OCI-LY7 (cell line): ENCODE results near the gene TM2D3. TPM values are rescaled to one million over a fixed set of nuclear protein-coding genes. Genes with fewer than 3 reads are reported as not detected.

Source experiments
- BruUV-seq: library from RNA; stranded (reverse); fragments of 400-500 nt; replicated peaks from 2 replicates; lab custom pipeline; 2021; lab: Mats Ljungman, UMichigan
- CTCF ChIA-PET: fragments of 300-600 bp; sonication (Branson Sonifier 250); formaldehyde crosslinking; loops from one replicate; lab custom pipeline; 2022; ENCODE audit warnings: antibody characterized with exemption; ENCODE audit not compliant: unreplicated experiment; lab: Charles Lee
- POLR2A ChIA-PET: fragments of 300-600 bp; sonication (Branson Sonifier 250); formaldehyde crosslinking; loops from one replicate; lab custom pipeline; 2022; ENCODE audit warnings: antibody characterized with exemption; lab: Charles Lee
- DNase-seq: peaks from one replicate; pipeline ENCODE4 v3.0.0-alpha.2; 2015; ENCODE audit warnings: low spot score
- H2AFZ ChIP-seq: fragments of 200-600 bp; sonication (generic), shearing (Covaris generic); 2 replicates; pipeline ENCODE4 v1.6.1; 2014; ENCODE audit warnings: mild to moderate bottlenecking, antibody characterized with exemption, low read length, moderate library complexity
- H3K27ac ChIP-seq: fragments of 200-600 bp; sonication (generic); 2 replicates; pipeline ENCODE4 v1.5.1; 2014; ENCODE audit warnings: mixed run types, low read depth, mild to moderate bottlenecking, moderate library complexity, low read length, inconsistent platforms; ENCODE audit not compliant: poor library complexity, severe bottlenecking
- H3K36me3 ChIP-seq: fragments of 200-600 bp; sonication (generic); 2 replicates; pipeline ENCODE4 v1.6.1; 2014; ENCODE audit warnings: mild to moderate bottlenecking, antibody characterized with exemption, low read length, moderate library complexity, mixed read lengths; ENCODE audit not compliant: insufficient read depth
- H3K4me1 ChIP-seq: fragments of 200-600 bp; sonication (generic); 2 replicates; pipeline ENCODE4 v1.5.1; 2014; ENCODE audit warnings: mild to moderate bottlenecking, low read length; ENCODE audit not compliant: insufficient read depth, poor library complexity, severe bottlenecking
- H3K4me2 ChIP-seq: fragments of 200-600 bp; sonication (generic); 2 replicates; pipeline ENCODE4 v1.6.1; 2014; ENCODE audit warnings: mild to moderate bottlenecking, low read length
- H3K4me3 ChIP-seq: fragments of 200-600 bp; sonication (generic); 2 replicates; pipeline ENCODE4 v1.5.1; 2014; ENCODE audit warnings: mild to moderate bottlenecking, low read depth, low read length; ENCODE audit not compliant: poor library complexity, severe bottlenecking
- H3K79me2 ChIP-seq: fragments of 200-600 bp; sonication (generic); 2 replicates; pipeline ENCODE4 v1.6.1; 2016; ENCODE audit warnings: low read depth, mild to moderate bottlenecking, low read length, moderate library complexity, mixed read lengths; ENCODE audit not compliant: insufficient read depth
- H3K9me2 ChIP-seq: fragments of 200-600 bp; sonication (generic); 2 replicates; pipeline ENCODE4 v1.6.1; 2016; ENCODE audit warnings: mild to moderate bottlenecking, low read length, mixed read lengths; ENCODE audit not compliant: insufficient read depth
- H3K9me3 ChIP-seq: fragments of 200-600 bp; sonication (generic); 2 replicates; pipeline ENCODE4 v1.6.1; 2014; ENCODE audit warnings: mild to moderate bottlenecking, mixed run types, low read length, mixed read lengths
- H4K20me1 ChIP-seq: fragments of 200-600 bp; sonication (generic); 2 replicates; pipeline ENCODE4 v1.6.1; 2014; ENCODE audit warnings: mild to moderate bottlenecking, antibody characterized with exemption, low read length, moderate library complexity, mixed read lengths; ENCODE audit not compliant: insufficient read depth
- CTCF ChIP-seq: fragments of 200-600 bp; sonication (generic); conservative IDR thresholded peaks from 2 replicates; pipeline ENCODE4 v1.5.1; 2014; ENCODE audit warnings: mild to moderate bottlenecking, antibody characterized with exemption, low read length, moderate library complexity, mixed read lengths
- EZH2phosphoT487 ChIP-seq: fragments of 200-600 bp; sonication (generic); IDR thresholded peaks from 2 replicates; pipeline ENCODE4 v1.6.1; 2018; ENCODE audit warnings: low read depth, borderline replicate concordance, mild to moderate bottlenecking, mixed run types, antibody characterized with exemption, low read length, moderate library complexity, mixed read lengths
- intact Hi-C: fragments of 100-400 bp; cut with micrococcal nuclease; formaldehyde crosslinking; loops from one replicate; pipeline ENCODE4 v1.10.0; 2022; ENCODE audit not compliant: unreplicated experiment
- total RNA-seq, 2 experiments: library from RNA; depleted of rRNA in 1 of 2; stranded (reverse); fragments of >200 nt in 1 of 2; shearing (Covaris generic) in 1 of 2; gene quantifications; 2 replicates each; pipeline ENCODE4 v1.2.3, GENCODE V29; 2014 to 2022

The TM2D3 gene
- total RNA-seq, 2 experiments from 2014 or later, result 33.6 to 39.0 TPM

- intact Hi-C loops, result loop anchor here (1.0 to 5.0 kb wide), 5 partner anchors 69 to 726 kb away; partner anchors contain the start of gene TARS3
- Histone ChIP-seq H4K20me1 (peaks cover 23% of the 10 kb centered on the region), H3K4me1 (peaks cover 32% of the 10 kb centered on the region), H3K4me2 (peak overlapping the region; percentile 97), H3K4me3 (peak overlapping the region; percentile 82), H3K9me2 (no peaks in the 10 kb centered on the region), H3K79me2 (peaks cover 43% of the 10 kb centered on the region), H3K27ac (peak overlapping the region; percentile 84), H2AFZ (peak overlapping the region; percentile 68; the same call in 1 of the 2 replicates), H3K36me3 (peaks cover 27% of the 10 kb centered on the region), H3K9me3 (no peaks in the 10 kb centered on the region)
- no peak for DNase-seq
- ChIA-PET CTCF (no interaction called here), POLR2A (no interaction called here)
- TF ChIP-seq CTCF (no peak), EZH2phosphoT487 (no peak)
- BruUV-seq, result TSS peak; percentile 97
Observed at GRCh38 chr15:101652786-101653430, 727 bp upstream of the TM2D3 start.

GRCh38 chr15:101651554-101652097 lies 555 bp downstream of the TM2D3 start:
- Histone ChIP-seq H4K20me1 (peaks cover 23% of the 10 kb centered on the region), H3K36me3 (peaks cover 39% of the 10 kb centered on the region), H3K79me2 (peaks cover 49% of the 10 kb centered on the region), H3K4me3 (peak overlapping the region; percentile 82), H2AFZ (peak overlapping the region; percentile 68; the same call in 1 of the 2 replicates), H3K9me2 (no peaks in the 10 kb centered on the region), H3K4me1 (peaks cover 32% of the 10 kb centered on the region), H3K9me3 (no peaks in the 10 kb centered on the region), H3K4me2 (peak overlapping the region; percentile 100), H3K27ac (peak overlapping the region; percentile 84)
- BruUV-seq, result no TSS peak
- DNase-seq, result no peak
- intact Hi-C loops, result loop anchor here (1.0 to 5.0 kb wide), 5 partner anchors 71 to 724 kb away; partner anchors contain the start of gene TARS3
- TF ChIP-seq EZH2phosphoT487 (no peak), CTCF (no peak)
- CTCF ChIA-PET, result no interaction called here
- POLR2A ChIA-PET, result interaction anchor here (0.5 kb wide), 1 partner anchor 1003 kb away, joined by 3 read pairs; no protein-coding TSS in a partner anchor

GRCh38 chr15:101650145-101650544 lies 2.0 kb downstream of the TM2D3 start:
- Histone ChIP-seq H4K20me1 (peaks cover 23% of the 10 kb centered on the region), H3K36me3 (peaks cover 54% of the 10 kb centered on the region), H3K9me2 (no peaks in the 10 kb centered on the region), H3K4me2 (peak overlapping the region; percentile 100), H2AFZ (no peak overlapping the region), H3K27ac (no peak overlapping the region), H3K4me1 (peaks cover 32% of the 10 kb centered on the region), H3K9me3 (no peaks in the 10 kb centered on the region), H3K79me2 (peaks cover 49% of the 10 kb centered on the region), H3K4me3 (peak overlapping the region; percentile 82)
- BruUV-seq, result no TSS peak
- DNase-seq, result no peak
- CTCF ChIA-PET, result no interaction called here
- POLR2A ChIA-PET, result interaction anchor here (0.7 to 0.8 kb wide), 2 partner anchors 8 to 14 kb away, joined by 3 read pairs; no protein-coding TSS in a partner anchor
- no peak for TF ChIP-seq EZH2phosphoT487
- no peak for TF ChIP-seq CTCF
- intact Hi-C loops, result loop anchor here (5.0 kb wide), 2 partner anchors 72 to 723 kb away; partner anchors contain the start of gene TARS3
